ENCODE results near the gene RELB.
"Not testable (repeated sequence)": the region's sequence is repeated elsewhere in the genome, so short reads cannot be mapped to it uniquely, and the experiment has no call there.

Gene RELB

DNA sequence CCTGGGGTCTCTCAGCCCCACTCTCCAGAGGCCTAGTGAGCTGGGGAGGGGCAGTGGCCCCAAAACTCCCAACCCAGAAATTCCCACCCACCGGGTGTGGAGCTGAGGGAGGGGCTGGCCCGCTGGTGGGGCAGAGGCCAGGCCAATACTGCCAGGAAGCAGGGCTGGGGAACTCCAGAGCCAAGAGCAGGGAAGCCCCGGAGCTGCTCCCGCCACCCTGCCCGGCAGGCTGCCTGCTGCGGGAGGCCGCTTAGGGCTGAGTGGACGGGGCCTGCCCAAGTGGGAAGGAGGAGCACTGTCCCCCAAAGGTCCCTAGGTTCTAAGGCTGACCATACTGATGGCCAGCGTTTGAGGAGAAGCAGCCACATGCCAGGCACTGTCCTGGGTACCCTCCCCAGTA, 13.0 kb upstream of the RELB start:
- DNase-seq (ENCODE audit: low read depth): no peak

DNA sequence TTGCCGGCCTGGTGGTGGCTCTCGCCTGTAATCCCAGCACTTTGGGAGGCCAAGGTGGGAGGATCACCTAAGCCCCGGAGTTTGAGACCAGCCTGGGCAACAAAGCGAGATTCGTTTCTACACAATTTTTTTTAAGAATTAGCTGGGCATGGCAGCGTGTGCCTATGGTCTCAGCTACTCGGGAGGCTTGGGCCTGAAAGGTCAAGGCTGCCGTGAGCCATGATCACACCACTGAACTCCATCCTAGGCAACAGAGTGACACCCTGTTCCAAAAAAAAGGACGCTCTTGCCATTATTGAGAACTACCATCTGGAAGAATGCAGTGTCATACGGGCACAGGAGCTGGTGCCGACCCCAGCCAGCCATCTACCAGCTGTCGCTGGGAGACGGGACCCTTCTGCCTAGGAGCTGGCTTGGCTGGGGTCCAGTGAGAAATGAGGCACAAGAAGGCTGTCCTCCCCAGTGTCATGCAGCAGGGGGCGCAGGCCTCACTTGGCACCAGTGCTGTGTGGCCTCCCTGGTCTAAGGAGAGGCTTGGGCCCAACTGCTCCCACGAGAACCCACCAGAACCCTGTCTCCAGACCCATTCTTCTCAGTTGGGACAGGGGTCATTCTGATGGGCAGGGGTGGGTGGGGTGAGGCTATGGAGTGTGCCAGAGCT, 12.2 kb upstream of the RELB start:
- DNase-seq (ENCODE audit: low read depth): peak; percentile 17

DNA sequence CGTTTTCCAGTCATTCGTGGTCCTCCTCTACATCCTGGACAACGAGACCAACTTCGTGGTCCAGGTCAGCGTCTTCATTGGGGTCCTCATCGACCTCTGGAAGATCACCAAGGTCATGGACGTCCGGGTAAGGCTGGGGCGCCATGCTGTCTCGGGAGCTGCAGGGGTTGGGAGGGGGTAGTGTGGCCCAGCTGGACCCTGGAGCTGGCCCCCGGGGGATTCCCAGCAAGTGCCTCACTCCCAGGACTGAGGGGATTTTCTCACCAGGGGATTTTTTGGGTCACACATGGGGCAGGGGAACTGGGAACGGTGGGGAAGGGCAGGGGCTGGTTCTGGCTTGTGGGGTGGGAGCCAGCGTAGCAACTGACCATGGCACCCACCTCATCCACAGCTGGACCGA, 10.8 kb upstream of the RELB start:
- no peak for DNase-seq (ENCODE audit: low read depth)

DNA sequence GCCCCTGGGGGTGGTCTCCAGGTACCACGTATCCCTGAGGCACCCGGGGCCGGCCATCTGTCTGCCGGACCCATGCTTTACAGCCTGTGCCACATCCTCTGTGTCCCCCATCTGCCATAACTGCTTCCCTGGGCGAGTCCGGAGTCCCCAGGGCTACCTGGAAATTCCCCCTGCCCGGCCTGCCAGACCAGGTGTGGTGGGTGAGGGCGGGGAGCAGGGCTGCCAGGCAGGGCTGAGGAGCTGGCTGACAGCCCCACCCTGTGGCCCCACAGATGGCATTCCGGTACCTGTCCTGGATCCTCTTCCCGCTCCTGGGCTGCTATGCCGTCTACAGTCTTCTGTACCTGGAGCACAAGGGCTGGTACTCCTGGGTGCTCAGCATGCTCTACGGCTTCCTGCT, 10.3 kb upstream of the RELB start:
- no peak for DNase-seq (ENCODE audit: low read depth)

DNA sequence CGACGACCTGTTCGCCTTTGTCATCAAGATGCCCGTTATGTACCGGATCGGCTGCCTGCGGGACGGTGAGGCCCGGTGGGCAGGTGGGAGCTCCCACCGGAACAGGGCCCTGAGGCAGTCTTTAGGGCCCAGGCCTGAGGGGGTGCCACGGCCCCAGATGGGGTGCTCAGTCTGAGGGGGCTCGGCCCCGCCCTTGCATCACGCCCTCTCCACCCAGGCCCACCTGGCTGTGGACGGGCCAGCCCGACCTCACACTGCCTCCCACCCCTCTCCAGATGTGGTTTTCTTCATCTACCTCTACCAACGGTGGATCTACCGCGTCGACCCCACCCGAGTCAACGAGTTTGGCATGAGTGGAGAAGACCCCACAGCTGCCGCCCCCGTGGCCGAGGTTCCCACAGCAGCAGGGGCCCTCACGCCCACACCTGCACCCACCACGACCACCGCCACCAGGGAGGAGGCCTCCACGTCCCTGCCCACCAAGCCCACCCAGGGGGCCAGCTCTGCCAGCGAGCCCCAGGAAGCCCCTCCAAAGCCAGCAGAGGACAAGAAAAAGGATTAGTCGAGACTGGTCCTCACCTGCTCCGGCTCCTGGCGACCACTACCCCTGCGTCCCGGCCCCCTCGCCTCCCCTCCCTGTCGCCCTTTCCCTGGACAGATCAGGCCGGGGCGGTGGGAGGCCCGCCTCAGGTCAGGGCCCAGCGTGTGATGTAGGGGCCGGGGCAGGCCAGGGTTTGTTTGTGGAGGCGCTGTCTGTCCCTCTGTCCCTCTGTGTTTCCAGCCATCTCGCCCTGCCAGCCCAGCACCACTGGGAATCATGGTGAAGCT, 8.7 kb upstream of the RELB start:
- DNase-seq (ENCODE audit: low read depth): no peak

DNA sequence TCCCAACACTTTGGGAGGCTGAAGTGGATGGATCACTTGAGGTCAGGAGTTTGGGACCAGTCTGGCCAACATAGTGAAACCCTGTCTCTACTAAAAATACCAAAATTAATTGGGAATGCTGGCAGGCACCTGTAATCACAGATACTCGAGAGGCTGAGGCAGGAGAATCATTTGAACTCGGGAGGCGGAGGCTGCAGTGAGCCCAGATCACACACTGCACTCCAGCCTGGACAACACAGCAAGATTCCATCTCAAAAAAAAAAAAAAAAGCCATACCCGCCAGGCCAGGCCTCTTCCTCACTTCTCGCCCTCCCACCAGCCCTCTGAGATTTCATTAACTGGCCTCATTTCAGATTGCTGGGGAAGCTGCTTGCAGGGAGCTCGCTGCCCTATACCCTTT, 7.7 kb upstream of the RELB start:
- no peak for DNase-seq (ENCODE audit: low read depth)

DNA sequence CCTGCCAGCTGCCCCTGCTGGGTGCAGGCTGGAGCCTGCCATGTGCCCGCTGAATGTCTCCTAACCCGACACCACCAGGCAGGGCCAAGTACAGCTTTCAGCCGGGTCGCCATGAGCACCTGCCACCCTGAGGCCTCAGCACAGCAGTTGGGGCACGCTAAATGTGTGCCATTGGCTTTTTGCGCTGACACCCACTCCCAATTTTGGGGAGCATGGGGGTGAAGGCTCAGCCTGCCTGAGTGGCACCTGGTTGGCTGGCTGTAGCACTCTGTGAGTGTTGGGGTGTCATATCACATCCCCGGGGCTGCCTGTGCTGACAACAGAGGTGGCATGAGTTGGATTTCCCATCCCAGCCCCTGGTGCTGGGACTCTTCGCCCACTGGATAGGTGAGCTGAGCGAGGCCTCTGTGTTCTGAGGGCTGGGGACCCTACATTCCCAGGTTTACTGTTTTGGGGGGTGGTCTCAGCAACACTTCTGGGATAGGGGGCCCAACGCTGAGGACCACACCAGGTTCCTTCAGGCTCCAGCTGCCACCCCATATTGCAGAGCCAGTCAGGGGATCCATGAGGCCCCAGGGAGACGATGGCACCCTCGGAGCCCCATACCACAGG, 7.2 kb upstream of the RELB start:
- no peak for DNase-seq (ENCODE audit: low read depth)

DNA sequence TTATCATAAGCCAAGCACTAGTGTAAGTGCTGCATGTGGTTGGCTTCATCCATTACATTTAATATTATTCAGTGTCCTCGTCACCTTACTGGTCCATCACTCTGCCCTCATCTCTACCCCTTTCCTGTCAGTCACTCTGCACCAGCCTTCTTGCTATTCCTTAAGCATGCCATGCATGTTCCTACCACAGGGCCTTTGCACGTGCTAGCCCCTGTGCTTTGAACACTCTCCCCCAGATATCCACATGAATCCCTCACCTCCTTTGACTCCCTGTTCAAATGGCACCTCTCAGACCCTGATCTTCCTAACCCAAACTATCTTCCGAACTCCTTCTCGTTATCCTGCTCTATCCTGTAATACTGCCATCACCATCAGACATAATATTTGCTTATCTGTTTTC, 3.2 kb upstream of the RELB start:
- no peak for DNase-seq (ENCODE audit: low read depth)

DNA sequence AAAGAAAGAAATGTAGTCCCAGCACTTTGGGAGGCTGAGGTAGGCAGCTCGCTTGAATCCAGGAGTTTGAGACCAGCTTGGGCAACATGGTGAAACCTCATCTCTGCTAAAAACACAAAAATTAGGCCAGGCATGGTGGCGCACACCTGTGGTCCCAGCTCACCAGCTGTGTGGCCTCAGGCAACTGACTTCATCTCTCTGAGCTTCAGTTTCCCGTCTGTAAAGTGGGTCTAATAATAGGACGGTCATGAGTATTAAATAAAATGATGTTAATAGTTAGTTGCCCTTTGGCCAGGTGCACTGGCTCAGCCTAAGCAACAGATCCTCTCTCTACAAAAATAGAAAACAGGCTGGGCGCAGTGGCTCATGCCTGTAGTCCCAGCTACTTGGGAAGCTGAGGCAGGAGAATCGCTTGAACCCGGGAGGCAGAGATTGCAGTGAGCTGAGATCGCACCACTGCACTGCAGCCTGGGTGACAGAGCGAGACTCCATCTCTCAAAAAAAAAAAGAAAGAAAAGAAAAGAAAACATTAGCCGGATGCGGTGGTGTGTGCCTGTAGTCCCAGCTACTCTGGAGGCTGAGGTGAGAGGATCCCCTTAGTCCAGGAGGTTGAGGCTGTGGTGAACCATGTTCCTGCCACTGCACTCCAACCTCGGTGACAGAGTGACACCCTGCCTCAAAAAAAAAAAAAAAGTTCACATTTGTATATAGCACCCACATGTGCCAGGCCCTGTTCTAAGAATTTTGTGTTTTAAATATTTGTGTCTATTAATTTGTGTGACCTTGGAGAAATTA, 1.9 kb upstream of the RELB start:
- DNase-seq (ENCODE audit: low read depth): not testable (repeated sequence)

DNA sequence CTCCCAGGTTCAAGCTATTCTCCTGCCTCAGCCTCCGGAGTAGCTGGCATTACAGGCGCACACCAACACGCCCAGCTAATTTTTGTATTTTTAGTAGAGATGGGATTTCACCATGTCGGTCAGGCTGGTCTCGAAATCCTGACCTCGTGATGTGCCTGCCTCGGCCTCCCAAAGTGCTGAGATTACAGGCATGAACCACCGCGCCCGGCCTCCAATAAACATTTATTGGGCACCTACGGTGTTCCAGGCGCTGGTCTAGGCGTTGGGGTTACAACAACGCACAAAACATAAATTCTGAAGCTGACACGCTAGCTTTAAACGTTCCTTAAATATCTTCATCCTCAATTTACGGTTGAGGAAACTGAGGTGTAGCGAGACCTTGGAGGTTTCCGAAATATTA, 599 bp upstream of the RELB start:
- not testable (repeated sequence) for DNase-seq (ENCODE audit: low read depth)

DNA sequence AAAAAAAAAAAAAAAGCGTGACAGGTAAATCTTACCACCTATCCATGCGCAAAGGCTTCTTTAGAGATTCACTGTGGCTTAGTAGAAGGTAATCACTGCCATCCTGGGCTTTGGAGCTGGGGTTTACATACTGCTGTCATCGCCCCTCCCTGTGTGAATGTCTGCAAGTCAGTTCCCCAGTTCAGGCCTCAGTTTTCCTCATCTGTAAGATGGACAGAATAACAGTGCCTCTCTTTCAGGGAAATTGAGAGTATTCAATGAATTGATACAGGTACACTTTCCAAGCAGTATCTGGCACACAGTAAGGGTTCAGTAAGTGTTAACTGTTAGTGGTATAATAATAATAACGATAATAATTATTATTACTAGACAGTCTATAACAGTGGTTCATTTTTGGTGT, 2.2 kb downstream of the RELB start:
- no peak for DNase-seq (ENCODE audit: low read depth)

DNA sequence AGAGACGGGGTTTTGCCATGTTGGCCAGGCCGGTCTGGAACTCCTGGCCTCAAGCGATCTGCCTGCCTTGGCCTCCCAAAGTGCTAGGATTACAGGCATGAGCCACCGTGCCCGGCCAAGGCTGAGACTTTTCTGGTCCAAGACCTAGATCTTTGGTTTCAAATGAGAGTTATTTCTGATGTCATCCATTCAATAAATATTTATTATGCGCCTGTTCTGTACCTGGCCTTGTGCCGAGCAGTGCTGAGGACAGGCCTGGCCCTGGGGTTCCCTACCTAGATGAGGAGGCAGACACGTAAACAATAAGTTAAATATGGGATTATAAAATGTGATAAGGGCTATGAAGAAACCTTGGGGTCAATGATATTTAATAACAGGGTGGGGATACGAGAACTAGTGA, 4.5 kb downstream of the RELB start:
- no peak for DNase-seq (ENCODE audit: low read depth)

DNA sequence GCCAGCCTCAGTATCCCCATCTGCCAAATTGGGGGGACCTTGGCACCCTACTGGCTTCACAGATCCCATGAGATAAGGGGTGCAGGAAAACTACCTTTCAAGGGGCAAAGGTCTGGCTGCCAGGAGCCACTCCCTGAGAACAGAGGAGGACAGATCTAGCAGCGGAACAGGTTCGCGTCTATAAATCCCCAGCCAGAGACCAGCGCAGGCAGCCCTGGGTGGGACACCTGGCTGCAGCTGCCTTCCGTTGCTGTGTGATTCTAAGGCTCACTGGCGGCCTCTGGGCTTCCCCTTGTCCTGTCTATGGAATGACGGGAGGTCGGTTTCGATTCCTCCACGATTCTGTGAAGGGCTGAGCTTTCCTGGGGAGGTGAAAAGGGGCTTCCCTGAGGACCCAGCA, 7.3 kb downstream of the RELB start:
- no peak for DNase-seq (ENCODE audit: low read depth)

DNA sequence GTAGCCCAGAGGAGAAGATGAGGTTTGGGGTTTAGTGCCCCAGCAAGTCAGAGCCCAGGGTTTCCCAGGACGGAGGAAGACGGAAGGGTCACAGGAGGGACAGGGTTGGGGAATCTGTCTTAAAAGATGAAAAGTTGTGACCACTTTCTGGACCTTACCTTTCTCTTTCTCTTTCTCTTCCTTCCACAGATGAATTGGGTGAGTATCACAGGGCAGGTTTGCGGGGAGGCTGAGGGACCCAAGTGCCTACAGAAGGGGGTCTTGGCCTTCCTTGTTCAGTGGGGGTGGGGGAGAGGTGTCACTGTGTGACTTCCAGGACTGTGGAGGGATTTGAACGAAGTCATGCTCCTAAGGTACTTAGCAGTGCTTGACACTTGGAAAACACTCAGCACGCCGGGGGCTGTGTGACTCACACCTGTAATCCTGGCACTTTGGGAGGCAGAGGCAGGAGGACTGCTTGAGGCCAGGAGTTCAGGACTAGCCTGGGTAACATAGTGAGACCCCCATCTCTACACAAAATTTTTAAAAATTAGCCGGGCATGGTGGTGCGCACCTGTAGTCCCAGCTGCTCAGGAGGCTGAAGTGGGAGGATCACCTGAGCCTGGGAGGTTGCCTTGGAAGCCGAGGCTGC, 8.5 kb downstream of the RELB start:
- DNase-seq (ENCODE audit: low read depth): no peak

DNA sequence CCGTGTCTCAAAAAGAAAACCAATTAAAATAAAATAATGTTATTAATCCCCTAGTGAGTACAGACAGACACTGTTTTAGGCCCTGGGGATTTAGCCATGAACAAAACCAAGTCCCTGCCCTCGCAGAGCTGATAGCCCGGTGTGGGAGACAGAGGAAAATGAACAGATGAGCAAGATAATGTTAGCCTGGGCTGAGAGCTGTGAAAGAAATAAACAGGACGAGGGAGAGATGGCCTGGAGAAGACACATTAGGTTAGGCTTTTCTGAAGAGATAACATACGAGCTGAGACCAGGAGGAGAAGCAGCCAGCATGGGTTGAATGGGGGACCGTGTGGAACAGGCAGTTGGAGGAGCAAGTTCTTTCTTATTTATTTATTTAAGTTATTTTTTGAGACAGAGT, 9.0 kb downstream of the RELB start:
- DNase-seq (ENCODE audit: low read depth): no peak

DNA sequence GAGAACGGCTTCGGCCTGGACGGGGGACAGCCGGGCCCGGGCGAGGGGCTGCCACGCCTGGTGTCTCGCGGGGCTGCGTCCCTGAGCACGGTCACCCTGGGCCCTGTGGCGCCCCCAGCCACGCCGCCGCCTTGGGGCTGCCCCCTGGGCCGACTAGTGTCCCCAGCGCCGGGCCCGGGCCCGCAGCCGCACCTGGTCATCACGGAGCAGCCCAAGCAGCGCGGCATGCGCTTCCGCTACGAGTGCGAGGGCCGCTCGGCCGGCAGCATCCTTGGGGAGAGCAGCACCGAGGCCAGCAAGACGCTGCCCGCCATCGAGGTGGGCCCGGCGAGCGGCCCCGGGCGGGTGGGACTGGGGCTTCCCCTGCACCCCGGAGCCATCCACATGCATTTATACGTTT, 10.7 kb downstream of the RELB start:
- no peak for DNase-seq (ENCODE audit: low read depth)

DNA sequence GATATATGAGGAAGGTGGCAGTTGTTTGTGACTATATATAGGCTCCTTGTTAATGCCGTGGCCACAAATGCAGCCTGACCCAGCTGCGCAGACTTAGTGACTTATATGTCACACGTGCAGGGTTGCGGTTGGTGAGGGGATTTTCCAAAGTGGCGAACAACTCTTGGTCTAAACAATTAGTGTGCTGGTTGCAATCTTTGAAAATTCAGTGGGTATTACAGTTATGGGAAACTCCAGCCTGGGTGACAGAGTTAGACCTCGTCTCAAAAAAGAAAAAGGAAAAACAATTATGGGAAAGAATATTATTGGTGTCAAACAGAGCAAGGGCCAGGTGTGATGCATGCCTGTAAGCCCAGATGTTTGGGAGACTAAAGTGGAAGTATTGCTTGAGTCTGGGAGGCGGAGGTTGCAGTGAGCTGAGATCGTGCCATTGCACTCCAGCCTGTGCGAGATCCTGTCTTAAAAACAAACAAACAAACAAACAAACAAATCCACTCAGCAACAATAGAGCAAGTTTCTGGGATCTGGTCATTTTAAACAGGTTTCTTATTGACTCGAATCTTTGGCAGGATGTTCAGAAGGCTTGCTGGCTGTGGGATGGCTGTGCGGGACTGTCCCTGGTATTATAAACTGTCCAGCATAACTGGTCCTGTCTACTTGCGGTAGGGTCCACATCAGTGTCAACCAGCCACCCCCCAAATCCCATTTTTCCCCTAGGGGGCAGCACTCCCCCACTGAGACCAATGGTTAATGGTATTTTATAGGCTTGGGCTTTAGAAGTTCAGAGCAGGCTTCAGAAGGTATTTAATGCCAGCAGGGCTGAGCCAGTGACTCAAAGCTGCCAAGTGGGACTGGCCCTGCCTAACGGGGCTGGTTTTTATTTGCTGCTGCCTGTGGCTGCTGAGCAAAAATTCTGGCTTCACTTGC, 15.4 kb downstream of the RELB start:
- peak; percentile 61 for DNase-seq (ENCODE audit: low read depth)

DNA sequence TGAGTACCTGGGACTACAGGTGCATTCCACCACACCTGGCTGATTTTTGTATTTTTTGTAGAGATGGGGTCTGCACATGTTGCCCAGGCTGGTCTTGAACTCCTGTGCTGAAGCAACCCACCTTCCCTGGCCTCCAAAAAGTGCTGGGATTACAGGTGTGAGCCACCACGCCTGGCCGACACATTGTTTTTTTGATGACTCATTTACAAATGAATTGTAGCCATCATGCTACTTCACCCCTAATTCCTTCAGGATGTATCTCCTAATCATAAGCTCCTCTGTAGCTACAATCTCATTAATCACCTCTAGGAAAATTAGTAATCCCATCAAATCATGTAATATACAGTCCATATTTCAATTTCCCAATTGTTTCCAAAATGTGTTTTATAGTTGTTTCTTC, 17.9 kb downstream of the RELB start:
- no peak for DNase-seq (ENCODE audit: low read depth)

DNA sequence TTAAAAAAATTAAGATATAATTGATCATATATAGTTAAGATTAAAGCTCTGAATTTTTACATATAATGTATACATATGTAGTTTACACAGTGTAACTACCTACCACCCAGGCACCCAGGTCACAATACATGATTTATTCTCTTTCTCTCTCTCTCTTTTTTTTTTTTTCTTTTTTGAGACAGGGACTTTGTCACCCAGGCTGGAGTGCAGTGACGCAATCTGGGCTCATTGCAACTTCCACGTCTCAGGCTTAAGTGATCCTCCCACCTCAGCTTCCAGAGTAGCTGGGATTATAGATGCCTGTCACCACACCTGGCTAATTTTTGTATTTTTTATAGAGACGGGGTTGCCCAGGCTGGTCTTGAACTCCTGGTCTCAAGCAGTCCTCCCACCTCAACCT, 18.8 kb downstream of the RELB start:
- DNase-seq (ENCODE audit: low read depth): no peak

DNA sequence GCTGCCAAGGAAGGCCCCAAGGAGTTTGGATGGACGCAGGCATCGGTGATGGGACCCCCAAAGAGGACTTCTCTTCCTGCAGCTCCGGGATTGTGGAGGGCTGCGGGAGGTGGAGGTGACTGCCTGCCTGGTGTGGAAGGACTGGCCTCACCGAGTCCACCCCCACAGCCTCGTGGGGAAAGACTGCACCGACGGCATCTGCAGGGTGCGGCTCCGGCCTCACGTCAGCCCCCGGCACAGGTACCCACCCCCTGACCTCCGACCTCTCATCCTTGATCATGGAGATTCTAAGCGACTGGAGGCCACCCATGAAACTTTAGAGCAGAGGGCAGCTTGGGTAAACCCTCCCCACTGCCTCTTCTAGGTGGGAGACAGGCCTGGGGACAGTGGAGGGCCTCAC, 20.7 kb downstream of the RELB start:
- no peak for DNase-seq (ENCODE audit: low read depth)

DNA sequence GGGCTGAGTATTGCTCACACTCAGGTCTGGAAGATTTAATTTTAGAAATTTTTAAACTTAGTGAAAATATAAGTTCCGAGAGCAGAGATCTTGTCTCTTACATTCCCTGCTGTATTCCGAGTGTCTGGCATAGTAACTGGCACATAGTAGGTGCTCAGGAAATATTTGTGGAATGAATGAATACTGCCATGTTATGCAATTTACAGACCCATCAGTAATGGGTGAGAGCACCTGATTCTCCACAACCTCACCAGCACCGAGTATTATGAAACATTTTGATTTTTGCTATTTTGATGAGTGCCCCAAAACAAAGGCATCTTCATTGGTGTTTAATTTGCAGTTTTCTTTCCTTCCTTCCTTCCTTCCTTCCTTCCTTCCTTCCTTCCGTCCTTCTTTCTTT, 21.8 kb downstream of the RELB start:
- no peak for DNase-seq (ENCODE audit: low read depth)

Measured in GM04504 (cell line).